Left ventricle myocardium inferior (tissue), 1 donor: ENCODE measurements around the gene LDLRAD4. TPM values are rescaled to one million over a fixed set of nuclear protein-coding genes. Genes with fewer than 3 reads are reported as not detected.

Experiments used
- DNase-seq: peaks from one replicate; pipeline ENCODE4 v3.0.0-alpha.2; 2020
- H3K27ac ChIP-seq: fragments of 200-600 bp; replicated peaks from 2 replicates; pipeline ENCODE4 v1.8.0; 2021
- H3K27me3 ChIP-seq: fragments of 200-600 bp; 2 replicates; pipeline ENCODE4 v1.8.0; 2021; ENCODE audit warnings: low read depth
- H3K36me3 ChIP-seq: fragments of 200-600 bp; 2 replicates; pipeline ENCODE4 v1.8.0; 2021
- H3K4me1 ChIP-seq: fragments of 200-600 bp; 2 replicates; pipeline ENCODE4 v1.8.0; 2021
- H3K4me3 ChIP-seq: fragments of 200-600 bp; 2 replicates; pipeline ENCODE4 v1.8.0; 2021; ENCODE audit warnings: mild to moderate bottlenecking, moderate library complexity
- H3K9me3 ChIP-seq: fragments of 200-600 bp; replicated peaks from 2 replicates; pipeline ENCODE4 v1.8.0; 2021
- intact Hi-C: fragments of 100-400 bp; cut with micrococcal nuclease; formaldehyde crosslinking; loops from one replicate; pipeline ENCODE4 v1.11.0; 2022
- total RNA-seq: library from RNA; stranded (reverse); fragmentation: NEBNext Ultra II Directional; extraction: Animal tissue kit (Norgen Biotek cat#: 25700); gene quantifications from one replicate; pipeline ENCODE4 v1.2.1, GENCODE V29; 2021
- TF ChIP-seq, protein P1 (sequence below): fragments of 200-600 bp; IDR thresholded peaks from 2 replicates; pipeline ENCODE4 v1.8.0; 2021; ENCODE audit warnings: antibody characterized with exemption, mild to moderate bottlenecking, borderline replicate concordance
- donor health status: DM: no; HTN: yes; CAD: no; lungs with severe emphysema.

The LDLRAD4 gene
- total RNA-seq, 1 donor from 2014 or later = 43.3 TPM

DNA sequence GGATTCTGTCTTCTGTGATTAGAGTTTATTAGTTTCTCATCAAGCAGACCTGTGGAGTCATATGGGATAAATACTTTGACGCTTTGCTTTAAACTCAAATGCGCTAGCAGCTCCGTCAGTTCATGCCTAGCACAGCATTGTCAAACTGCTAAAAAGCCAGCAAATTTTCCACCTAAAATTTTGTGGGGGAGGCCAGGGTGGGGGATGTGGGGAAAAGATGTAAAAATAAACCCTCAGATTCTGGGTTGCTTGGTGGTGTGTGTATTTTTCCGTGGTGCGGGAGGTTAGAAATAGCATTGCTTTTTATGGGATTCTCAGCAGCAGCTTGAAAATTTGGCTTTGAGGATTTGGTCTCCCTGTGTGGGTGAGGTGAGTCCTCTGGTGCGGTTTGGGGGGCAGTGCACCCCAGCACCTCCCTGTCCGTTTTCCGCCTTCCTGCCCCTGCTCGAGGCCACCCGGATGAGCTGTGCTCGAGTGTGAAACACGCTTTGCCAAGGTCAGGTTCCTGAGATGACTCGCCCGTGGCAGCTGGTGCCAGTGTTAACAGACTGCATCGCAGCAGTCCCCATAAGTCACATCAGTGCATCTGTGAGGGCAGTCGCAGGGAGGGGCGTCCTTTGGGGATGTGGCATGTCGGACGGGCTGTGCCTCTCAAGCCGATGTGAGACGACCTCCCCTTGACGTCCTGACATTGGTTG lies 65.9 kb downstream of the LDLRAD4 start:
- Histone ChIP-seq H3K4me3 (no peak overlapping the region), H3K27me3 (no peaks in the 10 kb centered on the region), H3K9me3 (no peaks in the 10 kb centered on the region), H3K27ac (no peak overlapping the region), H3K4me1 (peaks cover 41% of the 10 kb centered on the region), H3K36me3 (peaks cover 13% of the 10 kb centered on the region)
- no peak for DNase-seq
- TF ChIP-seq, protein P1, sequence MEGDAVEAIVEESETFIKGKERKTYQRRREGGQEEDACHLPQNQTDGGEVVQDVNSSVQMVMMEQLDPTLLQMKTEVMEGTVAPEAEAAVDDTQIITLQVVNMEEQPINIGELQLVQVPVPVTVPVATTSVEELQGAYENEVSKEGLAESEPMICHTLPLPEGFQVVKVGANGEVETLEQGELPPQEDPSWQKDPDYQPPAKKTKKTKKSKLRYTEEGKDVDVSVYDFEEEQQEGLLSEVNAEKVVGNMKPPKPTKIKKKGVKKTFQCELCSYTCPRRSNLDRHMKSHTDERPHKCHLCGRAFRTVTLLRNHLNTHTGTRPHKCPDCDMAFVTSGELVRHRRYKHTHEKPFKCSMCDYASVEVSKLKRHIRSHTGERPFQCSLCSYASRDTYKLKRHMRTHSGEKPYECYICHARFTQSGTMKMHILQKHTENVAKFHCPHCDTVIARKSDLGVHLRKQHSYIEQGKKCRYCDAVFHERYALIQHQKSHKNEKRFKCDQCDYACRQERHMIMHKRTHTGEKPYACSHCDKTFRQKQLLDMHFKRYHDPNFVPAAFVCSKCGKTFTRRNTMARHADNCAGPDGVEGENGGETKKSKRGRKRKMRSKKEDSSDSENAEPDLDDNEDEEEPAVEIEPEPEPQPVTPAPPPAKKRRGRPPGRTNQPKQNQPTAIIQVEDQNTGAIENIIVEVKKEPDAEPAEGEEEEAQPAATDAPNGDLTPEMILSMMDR = no peak
- intact Hi-C loops = no loop called here

DNA sequence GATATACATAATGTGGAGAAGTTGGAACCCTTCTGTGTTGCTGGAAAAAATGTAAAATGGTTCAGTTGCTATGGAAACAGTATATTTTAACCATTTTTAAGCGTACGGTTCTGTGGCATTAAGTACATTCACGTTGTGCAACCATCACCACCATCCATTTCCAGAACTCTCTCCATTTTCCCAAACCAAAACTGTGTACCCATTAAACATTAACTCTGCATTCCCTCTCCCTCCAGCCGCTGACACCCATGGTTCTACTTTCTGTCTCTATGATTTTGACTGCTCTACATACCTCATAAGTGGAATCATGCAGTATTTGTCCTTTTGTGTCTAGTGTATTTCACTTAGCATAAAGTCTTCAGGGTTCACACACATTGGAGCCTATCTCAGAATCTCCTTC lies 67.3 kb downstream of the LDLRAD4 start:
- Histone ChIP-seq H3K27me3 (no peaks in the 10 kb centered on the region), H3K27ac (no peak overlapping the region), H3K4me3 (no peak overlapping the region), H3K36me3 (peaks cover 6% of the 10 kb centered on the region), H3K9me3 (no peaks in the 10 kb centered on the region), H3K4me1 (peaks cover 45% of the 10 kb centered on the region)
- intact Hi-C loops = no loop called here
- DNase-seq = no peak
- TF ChIP-seq, protein P1 = no peak

DNA sequence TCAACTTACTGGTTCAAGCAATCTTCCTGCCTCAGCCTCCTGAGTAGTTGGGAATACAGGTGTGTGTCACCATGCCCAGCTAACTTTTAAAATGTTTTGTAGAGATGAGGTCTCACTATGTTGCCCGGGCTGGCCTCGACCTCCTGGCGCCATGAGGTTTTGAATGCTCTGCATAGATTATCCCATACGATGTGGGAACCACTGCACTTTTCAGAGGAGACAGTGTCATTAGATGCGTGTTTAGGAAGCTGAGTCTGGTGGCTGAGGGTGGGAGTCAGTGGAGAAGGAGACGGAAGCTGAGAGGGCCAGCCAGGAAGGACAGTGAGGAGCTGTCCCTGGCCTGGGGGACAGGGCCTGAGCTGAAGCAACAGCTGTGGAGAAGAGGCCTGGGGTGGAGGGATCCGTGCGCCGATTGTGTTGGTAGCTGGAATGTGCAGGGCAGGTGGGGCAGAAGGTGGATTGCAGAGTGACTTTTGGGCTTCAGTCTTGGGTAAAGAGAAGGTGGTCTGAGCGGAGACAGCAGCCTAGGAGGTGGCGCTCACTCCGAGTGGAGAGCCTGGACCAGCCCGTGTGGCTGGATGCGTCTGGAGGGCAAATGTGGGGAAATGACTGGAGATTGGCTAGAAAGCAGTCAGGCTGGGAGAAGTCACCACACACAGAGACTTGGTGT lies 68.0 kb downstream of the LDLRAD4 start:
- Histone ChIP-seq H3K27ac (no peak overlapping the region), H3K27me3 (no peaks in the 10 kb centered on the region), H3K36me3 (peaks cover 6% of the 10 kb centered on the region), H3K4me3 (no peak overlapping the region), H3K9me3 (no peaks in the 10 kb centered on the region), H3K4me1 (peaks cover 38% of the 10 kb centered on the region)
- intact Hi-C loops = no loop called here
- TF ChIP-seq, protein P1 = no peak
- DNase-seq = no peak

DNA sequence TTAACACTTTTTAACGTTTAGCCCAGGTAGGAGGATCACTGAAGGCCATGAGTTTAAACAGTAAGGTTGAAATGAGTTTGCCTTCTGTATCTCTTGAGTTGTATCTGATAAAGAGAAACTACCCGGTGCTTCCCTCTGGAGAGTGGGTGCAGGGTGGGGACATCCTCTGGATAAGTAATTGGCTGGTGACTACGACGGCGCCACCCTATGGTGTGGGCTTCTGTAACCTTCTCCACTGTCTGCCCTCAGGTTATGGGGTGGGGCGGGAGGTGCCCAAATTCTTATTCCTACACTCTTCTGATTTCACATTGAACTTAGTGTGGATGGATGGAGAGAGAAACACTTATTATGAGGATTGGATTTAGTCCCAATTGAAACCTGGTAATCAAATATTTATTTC lies 68.8 kb downstream of the LDLRAD4 start:
- Histone ChIP-seq H3K4me3 (no peak overlapping the region), H3K27me3 (no peaks in the 10 kb centered on the region), H3K27ac (no peak overlapping the region), H3K4me1 (peaks cover 45% of the 10 kb centered on the region), H3K36me3 (peaks cover 6% of the 10 kb centered on the region), H3K9me3 (no peaks in the 10 kb centered on the region)
- no peak for DNase-seq
- intact Hi-C loops = no loop called here
- TF ChIP-seq, protein P1 = no peak

DNA sequence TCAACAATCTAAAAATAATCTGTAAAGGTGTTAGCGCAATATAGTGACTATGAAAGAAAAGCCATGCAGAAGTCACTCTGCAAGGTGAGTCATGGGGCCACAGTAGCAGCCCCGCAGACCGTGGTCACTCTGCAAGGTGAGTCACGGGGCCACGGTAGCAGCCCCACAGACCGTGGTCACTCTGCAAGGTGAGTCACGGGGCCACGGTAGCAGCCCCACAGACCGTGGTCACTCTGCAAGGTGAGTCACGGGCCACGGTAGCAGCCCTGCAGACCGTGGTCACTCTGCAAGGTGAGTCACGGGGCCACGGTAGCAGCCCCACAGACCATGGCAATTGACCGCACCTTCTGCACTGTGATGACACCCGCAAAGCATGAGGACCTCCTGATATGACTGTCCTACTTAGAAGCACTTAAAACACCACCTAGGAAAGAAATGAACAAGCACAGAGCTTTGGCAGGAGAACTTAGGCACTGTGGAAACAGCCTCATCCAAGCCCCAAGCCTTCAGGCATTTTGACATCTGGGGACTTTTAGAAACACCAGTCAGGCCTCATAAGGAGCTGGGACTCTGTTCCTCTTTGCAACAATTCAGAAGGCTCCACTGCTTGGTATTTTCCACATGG lies 70.1 kb downstream of the LDLRAD4 start:
- H3K36me3 ChIP-seq = no peaks in the 10 kb centered on the region
- H3K9me3 ChIP-seq = no peaks in the 10 kb centered on the region
- no peaks in the 10 kb centered on the region for H3K27me3 ChIP-seq
- intact Hi-C loops = no loop called here
- peaks cover 49% of the 10 kb centered on the region for H3K4me1 ChIP-seq
- TF ChIP-seq, protein P1 = no peak
- H3K27ac ChIP-seq = peak overlapping the region; percentile 47
- H3K4me3 ChIP-seq = no peak overlapping the region
- DNase-seq = no peak
